PC-9 (cell line): ENCODE data around the gene RGS18. TPM values are rescaled to one million over a fixed set of nuclear protein-coding genes. Genes with fewer than 3 reads are reported as not detected.

Experiments
- Bru-seq: library from RNA; stranded (reverse); fragments of 400-500 nt; gene quantifications from one replicate; lab custom pipeline; 2021; lab: Mats Ljungman, UMichigan
- BruChase-seq, 2 experiments: library from RNA; stranded (reverse); fragments of 400-500 nt; gene quantifications; one replicate each; lab custom pipeline; 2021; lab: Mats Ljungman, UMichigan
- BruUV-seq: library from RNA; stranded (reverse); fragments of 400-500 nt; replicated peaks from 2 replicates; lab custom pipeline; 2021; lab: Mats Ljungman, UMichigan
- CTCF ChIA-PET: fragments of 300-600 bp; sonication (Branson Sonifier 250); formaldehyde crosslinking; loops from one replicate; lab custom pipeline; 2022; ENCODE audit warnings: antibody characterized with exemption; lab: Charles Lee
- POLR2A ChIA-PET: fragments of 300-600 bp; sonication (Branson Sonifier 250); formaldehyde crosslinking; loops from one replicate; lab custom pipeline; 2022; ENCODE audit warnings: antibody characterized with exemption; ENCODE audit not compliant: unreplicated experiment; lab: Charles Lee
- DNase-seq, 2 experiments: peaks; one replicate each; pipeline versions ENCODE4 v3.0.0 to v3.0.0-alpha.2; 2015 to 2022; ENCODE audit warnings: mixed read lengths in 1 of 2
- H2AFZ ChIP-seq: fragments of 200-600 bp; sonication (generic); 2 replicates; pipeline ENCODE4 v1.8.1; 2017; ENCODE audit warnings: antibody characterized with exemption
- H3F3A ChIP-seq: fragments of 200-600 bp; sonication (generic); 2 replicates; pipeline ENCODE4 v1.8.1; 2017; ENCODE audit warnings: antibody characterized with exemption, mild to moderate bottlenecking, low read depth; ENCODE audit not compliant: insufficient read depth
- H3K27ac ChIP-seq: fragments of 200-600 bp; sonication (generic); 2 replicates; pipeline ENCODE4 v1.6.1; 2016; ENCODE audit warnings: mixed run types
- H3K27me3 ChIP-seq: fragments of 200-600 bp; sonication (generic); 2 replicates; pipeline ENCODE4 v1.6.1; 2016; ENCODE audit warnings: low read depth, mixed run types; ENCODE audit not compliant: insufficient read depth
- H3K36me3 ChIP-seq: fragments of 200-600 bp; sonication (generic); 2 replicates; pipeline ENCODE4 v1.6.1; 2016; ENCODE audit warnings: low read depth, mixed run types
- H3K4me1 ChIP-seq: fragments of 200-600 bp; sonication (generic); replicated peaks from 2 replicates; pipeline ENCODE4 v1.6.1; 2016; ENCODE audit warnings: mixed run types; ENCODE audit not compliant: insufficient read depth
- H3K4me2 ChIP-seq: fragments of 200-600 bp; sonication (generic); 2 replicates; pipeline ENCODE4 v1.6.1; 2017; ENCODE audit warnings: mixed run types
- H3K4me3 ChIP-seq: fragments of 200-600 bp; sonication (generic); 2 replicates; pipeline ENCODE4 v1.6.1; 2016; ENCODE audit warnings: mixed run types
- H3K79me2 ChIP-seq: fragments of 200-600 bp; sonication (generic); 2 replicates; pipeline ENCODE4 v1.6.1; 2017; ENCODE audit warnings: low read depth, mixed run types
- H3K9me2 ChIP-seq: fragments of 200-600 bp; sonication (generic); 2 replicates; pipeline ENCODE4 v1.8.1; 2017; ENCODE audit warnings: mild to moderate bottlenecking; ENCODE audit not compliant: insufficient read depth
- H3K9me3 ChIP-seq: fragments of 200-600 bp; sonication (generic); 2 replicates; pipeline ENCODE4 v1.8.1; 2016; ENCODE audit warnings: low read depth; ENCODE audit not compliant: insufficient read depth
- H4K20me1 ChIP-seq: fragments of 200-600 bp; sonication (generic); 2 replicates; pipeline ENCODE4 v1.8.1; 2017; ENCODE audit not compliant: insufficient read depth
- CTCF ChIP-seq: fragments of 200-600 bp; sonication (generic); conservative IDR thresholded peaks from 2 replicates; pipeline ENCODE4 v1.6.1; 2017; ENCODE audit warnings: mixed run types, antibody characterized with exemption, mild to moderate bottlenecking, moderate library complexity
- EZH2 ChIP-seq: fragments of 200-600 bp; sonication (generic); IDR thresholded peaks from 2 replicates; pipeline ENCODE4 v1.8.0; 2017; ENCODE audit warnings: antibody characterized with exemption, low read depth
- intact Hi-C: fragments of 100-400 bp; cut with micrococcal nuclease; formaldehyde crosslinking; loops from one replicate; pipeline ENCODE4 v1.10.0; 2022; ENCODE audit not compliant: unreplicated experiment
- long read RNA-seq: library from polyadenylated mRNA; stranded (forward); transcript quantifications from one replicate; pipeline ENCODE4 v2.0.0, GENCODE V29; 2022
- total RNA-seq: library from RNA; stranded (reverse); gene quantifications from 2 replicates; pipeline ENCODE4 v1.2.3, GENCODE V29; 2021

Gene RGS18
- total RNA-seq (not detected in 2 replicates), Bru-seq, nascent RNA (not detected), BruChase-seq, experiment 1, labeled RNA remaining after a 2-hour chase (percentile 3 among the genes with signal in this experiment), BruChase-seq, experiment 2, labeled RNA remaining after a 6-hour chase (not detected)
- long read RNA-seq = 0 reads

GRCh38 chr1:192158181-192158580 is at the start of gene RGS18:
TSS of gene RGS18 (plus strand) at chr1:192158462. CDS start at chr1:192158638, 176 bp downstream.
- H3K36me3 ChIP-seq = no peaks in the 10 kb centered on the region
- no peak within 1 kb of the TSS for H2AFZ ChIP-seq
- H3K27ac ChIP-seq = no peak within 1 kb of the TSS
- H3F3A ChIP-seq = no peaks in the 10 kb centered on the region
- no TSS peak for BruUV-seq
- no peaks in the 10 kb centered on the region for H3K9me3 ChIP-seq
- CTCF ChIA-PET = no interaction called here
- no peak for DNase-seq
- TF ChIP-seq CTCF (no peak), EZH2 (no peak)
- H3K79me2 ChIP-seq = no peaks in the 10 kb centered on the region
- no peaks in the 10 kb centered on the region for H3K9me2 ChIP-seq
- H3K4me1 ChIP-seq = no peaks in the 10 kb centered on the region
- H3K4me2 ChIP-seq = no peak within 1 kb of the TSS
- intact Hi-C loops = no loop called here
- no peaks in the 10 kb centered on the region for H3K27me3 ChIP-seq
- H4K20me1 ChIP-seq = no peaks in the 10 kb centered on the region
- H3K4me3 ChIP-seq = no peak within 1 kb of the TSS
- POLR2A ChIA-PET = no interaction called here

GRCh38 chr1:192109576-192109975 is 48.7 kb upstream of the RGS18 start:
- no peaks in the 10 kb centered on the region for H3K27me3 ChIP-seq
- no peaks in the 10 kb centered on the region for H3F3A ChIP-seq
- H3K27ac ChIP-seq = no peak overlapping the region
- no TSS peak for BruUV-seq
- no peak overlapping the region for H2AFZ ChIP-seq
- no peak overlapping the region for H3K4me3 ChIP-seq
- H4K20me1 ChIP-seq = no peaks in the 10 kb centered on the region
- ChIA-PET POLR2A (no interaction called here), CTCF (no interaction called here)
- H3K4me1 ChIP-seq = no peaks in the 10 kb centered on the region
- TF ChIP-seq CTCF (no peak), EZH2 (no peak)
- no peaks in the 10 kb centered on the region for H3K79me2 ChIP-seq
- no peaks in the 10 kb centered on the region for H3K36me3 ChIP-seq
- H3K4me2 ChIP-seq = no peak overlapping the region
- no peaks in the 10 kb centered on the region for H3K9me3 ChIP-seq
- DNase-seq = no peak
- intact Hi-C loops = no loop called here
- H3K9me2 ChIP-seq = no peaks in the 10 kb centered on the region

- Histone ChIP-seq H4K20me1 (no peaks in the 10 kb centered on the region), H2AFZ (no peak overlapping the region), H3K4me2 (no peak overlapping the region), H3K36me3 (no peaks in the 10 kb centered on the region), H3K9me3 (no peaks in the 10 kb centered on the region), H3K79me2 (no peaks in the 10 kb centered on the region), H3K4me3 (no peak overlapping the region), H3F3A (no peaks in the 10 kb centered on the region), H3K9me2 (no peaks in the 10 kb centered on the region), H3K27ac (no peak overlapping the region), H3K4me1 (no peaks in the 10 kb centered on the region), H3K27me3 (no peaks in the 10 kb centered on the region)
- no peak for DNase-seq
- intact Hi-C loops = no loop called here
- ChIA-PET CTCF (no interaction called here), POLR2A (no interaction called here)
- no TSS peak for BruUV-seq
- TF ChIP-seq EZH2 = no peak
- no peak for TF ChIP-seq CTCF
Measured at GRCh38 chr1:192115000-192115399, 43.3 kb upstream of the RGS18 start.
